Stimulated activated naive CD8-positive, alpha-beta T cell treated with anti-CD3 and anti-CD28 coated beads, Interleukin-15, Interleukin-2, amounts not matched to agents 100 ng/mL and 50 ng/mL, for 24 hours (primary cell): ENCODE data around the gene ICAM4.
"Not testable (repeated sequence)": the region's sequence is repeated elsewhere in the genome, so short reads cannot be mapped to it uniquely, and the experiment has no call there.

Source experiments
- H3K27ac Mint-ChIP-seq: one replicate; pipeline ENCODE4 v1.8.0; 2021; ENCODE audit warnings: mild to moderate bottlenecking, mixed read lengths
- H3K27me3 Mint-ChIP-seq: one replicate; pipeline ENCODE4 v1.8.0; 2021; ENCODE audit warnings: mixed read lengths
- H3K36me3 Mint-ChIP-seq: one replicate; pipeline ENCODE4 v1.8.0; 2021; ENCODE audit warnings: low read depth, mixed read lengths
- H3K4me1 Mint-ChIP-seq: one replicate; pipeline ENCODE4 v1.8.0; 2021; ENCODE audit warnings: low read depth, mixed read lengths
- H3K4me3 Mint-ChIP-seq: one replicate; pipeline ENCODE4 v1.8.0; 2021; ENCODE audit warnings: mild to moderate bottlenecking, mixed read lengths
- H3K9me3 Mint-ChIP-seq: one replicate; pipeline ENCODE4 v1.8.0; 2021; ENCODE audit warnings: mixed read lengths

Gene ICAM4

DNA sequence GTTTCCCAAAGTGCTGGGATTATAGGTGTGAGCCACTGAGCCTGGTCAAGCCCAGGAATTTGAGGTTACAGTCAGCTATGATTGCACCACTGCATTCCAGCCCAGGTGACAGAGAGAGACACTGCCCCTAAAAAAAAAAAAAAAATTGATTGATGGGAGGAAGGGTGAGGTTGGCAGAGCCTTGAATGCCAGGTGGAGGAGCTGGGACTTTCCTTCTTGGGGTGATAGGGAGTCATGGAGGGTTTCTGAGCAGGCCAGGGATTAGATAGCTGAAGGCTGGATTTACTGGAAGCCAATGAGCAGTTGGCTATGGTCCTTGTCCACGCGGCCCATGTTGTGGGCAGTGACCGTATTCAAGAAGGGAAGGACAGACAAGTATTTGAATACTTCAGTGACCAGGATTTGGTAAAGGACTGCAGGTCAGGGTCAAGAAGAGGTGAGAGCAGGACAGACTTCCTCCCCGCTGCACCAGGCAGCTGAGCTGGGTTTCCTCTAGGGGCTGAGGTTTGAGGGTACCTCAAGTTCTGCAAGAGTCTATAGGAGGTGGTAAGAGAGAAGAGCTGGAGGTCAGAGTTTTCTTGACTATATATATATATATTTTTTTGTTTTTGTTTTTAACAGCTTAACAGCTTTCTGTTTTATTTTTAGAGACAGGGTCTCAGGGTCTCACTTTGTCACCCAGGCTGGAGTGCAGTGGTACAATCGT lies 6.9 kb upstream of the ICAM4 start:
- no peaks in the 10 kb centered on the region for H3K27me3 Mint-ChIP-seq
- H3K9me3 Mint-ChIP-seq: no peaks in the 10 kb centered on the region
- H3K4me1 Mint-ChIP-seq: peaks cover 19% of the 10 kb centered on the region
- peaks cover 54% of the 10 kb centered on the region for H3K36me3 Mint-ChIP-seq
- H3K27ac Mint-ChIP-seq: peak overlapping the region; percentile 36
- H3K4me3 Mint-ChIP-seq: peak overlapping the region; percentile 24

GRCh38 chr19:10282043-10282442 lies 4.7 kb upstream of the ICAM4 start:
- H3K9me3 Mint-ChIP-seq, H3K4me3 Mint-ChIP-seq, H3K27me3 Mint-ChIP-seq, H3K27ac Mint-ChIP-seq: not testable (repeated sequence)
- Mint-ChIP-seq H3K36me3 (peaks cover 63% of the 10 kb centered on the region), H3K4me1 (peaks cover 39% of the 10 kb centered on the region)

DNA sequence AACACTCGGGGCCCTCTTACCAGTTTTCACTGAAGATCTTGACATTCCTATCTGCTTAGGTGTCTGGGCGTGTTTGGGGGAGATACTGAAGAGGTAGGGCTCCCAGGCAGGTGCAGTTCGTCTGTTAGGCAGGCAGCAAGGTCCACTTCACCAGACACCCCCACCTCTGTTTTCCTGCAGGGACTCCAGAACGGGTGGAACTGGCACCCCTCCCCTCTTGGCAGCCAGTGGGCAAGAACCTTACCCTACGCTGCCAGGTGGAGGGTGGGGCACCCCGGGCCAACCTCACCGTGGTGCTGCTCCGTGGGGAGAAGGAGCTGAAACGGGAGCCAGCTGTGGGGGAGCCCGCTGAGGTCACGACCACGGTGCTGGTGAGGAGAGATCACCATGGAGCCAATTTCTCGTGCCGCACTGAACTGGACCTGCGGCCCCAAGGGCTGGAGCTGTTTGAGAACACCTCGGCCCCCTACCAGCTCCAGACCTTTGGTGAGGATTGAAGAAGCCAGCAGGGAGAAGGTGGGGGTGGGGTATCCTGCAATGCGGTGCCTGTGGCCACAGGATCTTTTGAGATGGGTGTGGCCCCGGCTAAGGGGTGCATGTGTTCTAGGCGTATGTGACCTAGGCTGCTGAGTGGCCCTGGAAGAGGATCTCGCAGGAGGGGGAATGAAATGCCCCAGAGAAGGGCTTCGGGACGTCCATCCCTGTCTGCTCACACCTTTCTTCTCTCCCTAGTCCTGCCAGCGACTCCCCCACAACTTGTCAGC lies 3.3 kb upstream of the ICAM4 start:
- Mint-ChIP-seq H3K4me3 (no peak overlapping the region), H3K27ac (no peak overlapping the region), H3K9me3 (no peaks in the 10 kb centered on the region), H3K36me3 (peaks cover 53% of the 10 kb centered on the region), H3K4me1 (peaks cover 41% of the 10 kb centered on the region), H3K27me3 (peaks cover 7% of the 10 kb centered on the region)

GRCh38 chr19:10284065-10284959 lies 2.4 kb upstream of the ICAM4 start:
- H3K27me3 Mint-ChIP-seq: peaks cover 12% of the 10 kb centered on the region
- peaks cover 45% of the 10 kb centered on the region for H3K4me1 Mint-ChIP-seq
- H3K9me3 Mint-ChIP-seq: no peaks in the 10 kb centered on the region
- H3K27ac Mint-ChIP-seq: no peak overlapping the region
- no peak overlapping the region for H3K4me3 Mint-ChIP-seq
- peaks cover 48% of the 10 kb centered on the region for H3K36me3 Mint-ChIP-seq

GRCh38 chr19:10284960-10285278 lies 1.8 kb upstream of the ICAM4 start:
- Mint-ChIP-seq H3K36me3 (peaks cover 43% of the 10 kb centered on the region), H3K27ac (no peak overlapping the region), H3K4me3 (no peak overlapping the region), H3K27me3 (peaks cover 12% of the 10 kb centered on the region), H3K9me3 (no peaks in the 10 kb centered on the region), H3K4me1 (peaks cover 44% of the 10 kb centered on the region)

DNA sequence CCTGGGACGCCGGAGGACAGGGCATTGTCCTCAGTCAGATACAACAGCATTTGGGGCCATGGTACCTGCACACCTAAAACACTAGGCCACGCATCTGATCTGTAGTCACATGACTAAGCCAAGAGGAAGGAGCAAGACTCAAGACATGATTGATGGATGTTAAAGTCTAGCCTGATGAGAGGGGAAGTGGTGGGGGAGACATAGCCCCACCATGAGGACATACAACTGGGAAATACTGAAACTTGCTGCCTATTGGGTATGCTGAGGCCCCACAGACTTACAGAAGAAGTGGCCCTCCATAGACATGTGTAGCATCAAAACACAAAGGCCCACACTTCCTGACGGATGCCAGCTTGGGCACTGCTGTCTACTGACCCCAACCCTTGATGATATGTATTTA lies 1.4 kb upstream of the ICAM4 start:
- H3K27me3 Mint-ChIP-seq: peaks cover 15% of the 10 kb centered on the region
- no peak overlapping the region for H3K27ac Mint-ChIP-seq
- H3K36me3 Mint-ChIP-seq: peaks cover 39% of the 10 kb centered on the region
- no peak overlapping the region for H3K4me3 Mint-ChIP-seq
- H3K9me3 Mint-ChIP-seq: no peaks in the 10 kb centered on the region
- H3K4me1 Mint-ChIP-seq: peaks cover 45% of the 10 kb centered on the region

GRCh38 chr19:10288662-10289166 lies 2.0 kb downstream of the ICAM4 start:
- Mint-ChIP-seq H3K4me1 (peaks cover 75% of the 10 kb centered on the region), H3K27ac (peak overlapping the region; percentile 71), H3K27me3 (peaks cover 44% of the 10 kb centered on the region), H3K36me3 (peaks cover 29% of the 10 kb centered on the region), H3K9me3 (no peaks in the 10 kb centered on the region), H3K4me3 (peak overlapping the region; percentile 76)

GRCh38 chr19:10289167-10289835 lies 2.5 kb downstream of the ICAM4 start:
- Mint-ChIP-seq H3K9me3 (no peaks in the 10 kb centered on the region), H3K4me1 (peaks cover 75% of the 10 kb centered on the region), H3K4me3 (peak overlapping the region; percentile 76), H3K27me3 (peaks cover 49% of the 10 kb centered on the region), H3K36me3 (peaks cover 23% of the 10 kb centered on the region), H3K27ac (peak overlapping the region; percentile 71)

GRCh38 chr19:10289836-10290356 lies 3.1 kb downstream of the ICAM4 start, which contains the start of gene ICAM5:
Gene ICAM5, plus strand, starts transcription at chr19:10289952. Its CDS starts 92 bp downstream, at chr19:10290044.
- H3K4me3 Mint-ChIP-seq: peak within 1 kb of the TSS; percentile 76
- peak within 1 kb of the TSS; percentile 71 for H3K27ac Mint-ChIP-seq
- peaks cover 76% of the 10 kb centered on the region for H3K4me1 Mint-ChIP-seq
- H3K27me3 Mint-ChIP-seq: peaks cover 55% of the 10 kb centered on the region
- no peaks in the 10 kb centered on the region for H3K9me3 Mint-ChIP-seq
- H3K36me3 Mint-ChIP-seq: peaks cover 17% of the 10 kb centered on the region

DNA sequence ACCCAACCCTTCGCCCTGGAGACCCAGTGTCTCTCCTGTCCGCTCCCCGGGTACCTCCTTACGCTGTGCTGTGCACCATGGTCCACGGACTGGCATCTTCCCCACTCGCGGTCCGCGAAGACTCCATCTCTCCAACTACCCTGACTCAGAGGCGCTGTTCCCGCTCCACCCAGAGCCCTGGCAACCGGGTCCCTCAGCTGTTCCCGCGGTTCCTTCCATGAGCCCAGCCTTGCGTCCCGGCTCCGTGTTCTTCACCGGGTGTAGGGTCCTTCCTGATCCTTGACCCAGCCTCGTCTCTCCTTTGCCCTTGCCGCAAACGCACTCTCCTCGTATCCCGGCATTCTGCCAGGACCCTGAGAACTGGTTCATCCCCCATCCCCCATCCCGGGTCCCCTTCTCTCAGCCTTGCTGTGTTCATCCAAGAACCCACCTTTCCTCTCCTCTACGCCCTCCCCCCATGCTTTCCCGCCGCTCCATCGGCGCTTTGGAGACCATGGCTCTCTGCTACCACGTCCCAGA lies 3.7 kb downstream of the ICAM4 start:
- no peaks in the 10 kb centered on the region for H3K9me3 Mint-ChIP-seq
- peak overlapping the region; percentile 72 for H3K4me3 Mint-ChIP-seq
- peaks cover 12% of the 10 kb centered on the region for H3K36me3 Mint-ChIP-seq
- peaks cover 58% of the 10 kb centered on the region for H3K27me3 Mint-ChIP-seq
- no peak overlapping the region for H3K27ac Mint-ChIP-seq
- H3K4me1 Mint-ChIP-seq: peaks cover 76% of the 10 kb centered on the region

- Mint-ChIP-seq H3K9me3 (no peaks in the 10 kb centered on the region), H3K36me3 (peaks cover 6% of the 10 kb centered on the region), H3K27ac (no peak overlapping the region), H3K4me1 (peaks cover 76% of the 10 kb centered on the region), H3K4me3 (peak overlapping the region; percentile 72), H3K27me3 (peaks cover 63% of the 10 kb centered on the region)
These were observed 4.3 kb downstream of the ICAM4 start for GRCh38 chr19:10290876-10291553.

GRCh38 chr19:10291554-10292205 lies 4.9 kb downstream of the ICAM4 start:
- Mint-ChIP-seq H3K4me1 (peaks cover 71% of the 10 kb centered on the region), H3K36me3 (no peaks in the 10 kb centered on the region), H3K27me3 (peaks cover 64% of the 10 kb centered on the region), H3K9me3 (no peaks in the 10 kb centered on the region), H3K4me3 (peak overlapping the region; percentile 72), H3K27ac (no peak overlapping the region)

- Mint-ChIP-seq H3K27me3 (peaks cover 66% of the 10 kb centered on the region), H3K4me1 (peaks cover 67% of the 10 kb centered on the region), H3K9me3 (no peaks in the 10 kb centered on the region), H3K27ac (no peak overlapping the region), H3K36me3 (no peaks in the 10 kb centered on the region), H3K4me3 (peak overlapping the region; percentile 72)
These were observed 5.5 kb downstream of the ICAM4 start for GRCh38 chr19:10292206-10292788.
